Hepatocyte (in vitro differentiated cells): ENCODE data around the gene PAK5.

Source experiments
- CTCF ChIP-seq: fragments of 200-600 bp; sonication (generic); IDR thresholded peaks from 2 replicates; pipeline ENCODE4 v1.5.1; 2016; ENCODE audit warnings: antibody characterized with exemption, mild to moderate bottlenecking; ENCODE audit not compliant: poor library complexity
- EZH2 ChIP-seq: fragments of 200-600 bp; sonication (generic); IDR thresholded peaks from 2 replicates; pipeline ENCODE4 v1.6.1; 2016; ENCODE audit warnings: antibody characterized with exemption, mild to moderate bottlenecking, borderline replicate concordance
- EZH2phosphoT487 ChIP-seq: fragments of 200-600 bp; sonication (generic); IDR thresholded peaks from one replicate; pipeline ENCODE4 v1.6.1; 2018; ENCODE audit warnings: antibody characterized with exemption, mild to moderate bottlenecking, low read depth, moderate library complexity; ENCODE audit not compliant: unreplicated experiment, severe bottlenecking

GRCh38 chr20:9817654-9818053 lies 21.2 kb downstream of the PAK5 start:
- TF ChIP-seq CTCF (no peak), EZH2 (no peak), EZH2phosphoT487 (no peak)
